H1 (cell line): ENCODE results near the gene PLA2G4E. TPM values are rescaled to one million over a fixed set of nuclear protein-coding genes. Genes with fewer than 3 reads are reported as not detected.

Experiments used
- CTCF ChIA-PET: fragments of 300-600 bp; sonication (Branson Sonifier 250); formaldehyde crosslinking; loops from one replicate; lab custom pipeline; 2021; ENCODE audit not compliant: partially characterized antibody; lab: Charles Lee
- POLR2A ChIA-PET: fragments of 300-600 bp; sonication (Branson Sonifier 250); formaldehyde crosslinking; loops from one replicate; lab custom pipeline; 2021; ENCODE audit warnings: inconsistent platforms; ENCODE audit not compliant: partially characterized antibody; lab: Charles Lee
- DNase-seq, 2 experiments: peaks; one replicate each; pipeline versions ENCODE4 v3.0.0 to v3.0.0-alpha.2; 2010 to 2022; ENCODE audit warnings: low spot score in 2 of 2, low read depth in 1 of 2, mixed read lengths in 1 of 2
- FAIRE-seq: peaks from 2 replicates; lab custom pipeline; 2011; peaks lifted over from hg19 to GRCh38; lab: Jason Lieb, UNC
- H2AFZ ChIP-seq: 2 replicates; pipeline ENCODE4 v1.8.1; 2012; ENCODE audit warnings: low read length, inconsistent platforms
- H2AK5ac ChIP-seq: 2 replicates; pipeline ENCODE4 v1.6.1; 2013; ENCODE audit warnings: low read depth, low read length
- H2BK120ac ChIP-seq: replicated peaks from 2 replicates; pipeline ENCODE3; 2013; ENCODE audit warnings: low read depth, low read length, inconsistent platforms
- H2BK12ac ChIP-seq: 2 replicates; pipeline ENCODE4 v1.6.1; 2013; ENCODE audit warnings: low read depth, low read length
- H2BK15ac ChIP-seq: 2 replicates; pipeline ENCODE4 v1.6.1; 2013; ENCODE audit warnings: low read length
- H2BK20ac ChIP-seq: 2 replicates; pipeline ENCODE4 v1.6.1; 2013; ENCODE audit warnings: low read length
- H2BK5ac ChIP-seq: 2 replicates; pipeline ENCODE4 v1.6.1; 2013; ENCODE audit warnings: low read depth, low read length
- H3K14ac ChIP-seq: 2 replicates; pipeline ENCODE4 v1.6.1; 2013; ENCODE audit warnings: inconsistent platforms; ENCODE audit not compliant: insufficient read length
- H3K18ac ChIP-seq: 2 replicates; pipeline ENCODE4 v1.6.1; 2013; ENCODE audit warnings: low read length; ENCODE audit errors: extremely low read depth
- H3K23ac ChIP-seq: 2 replicates; pipeline ENCODE4 v1.6.1; 2013; ENCODE audit warnings: inconsistent platforms; ENCODE audit not compliant: insufficient read length
- H3K23me2 ChIP-seq: 2 replicates; pipeline ENCODE4 v1.6.1; 2013; ENCODE audit warnings: low read depth, low read length
- H3K27ac ChIP-seq: 2 replicates; pipeline ENCODE4 v1.6.1; 2011; ENCODE audit warnings: low read depth, low read length, inconsistent platforms
- H3K27me3 ChIP-seq, 4 experiments: replicated peaks in 1 of 4; 1 replicate in 1 of 4; 2 replicates in 3 of 4; pipeline versions ENCODE4 v1.6.1 to v1.8.1; 2011 to 2013; ENCODE audit warnings: low read length in 3 of 4, mild to moderate bottlenecking in 3 of 4, inconsistent platforms in 2 of 4, mixed read lengths in 2 of 4, moderate library complexity in 1 of 4; ENCODE audit not compliant: control insufficient read depth in 3 of 4, insufficient read depth in 3 of 4; ENCODE audit errors: extremely low read depth in 1 of 4
- H3K36me3 ChIP-seq, 4 experiments: 2 replicates each; pipeline versions ENCODE4 v1.6.1 to v1.8.1; 2011 to 2013; ENCODE audit warnings: mild to moderate bottlenecking in 4 of 4, low read length in 3 of 4, moderate library complexity in 2 of 4, control low read depth in 1 of 4, inconsistent platforms in 1 of 4; ENCODE audit not compliant: insufficient read depth in 4 of 4, control insufficient read depth in 2 of 4
- H3K4ac ChIP-seq: replicated peaks from 2 replicates; pipeline ENCODE3; 2013; ENCODE audit warnings: low read length, low read depth, mixed read lengths, inconsistent platforms; ENCODE audit not compliant: insufficient read length
- H3K4me1 ChIP-seq, 4 experiments: replicated peaks in 1 of 4; 1 replicate in 1 of 4; 2 replicates in 3 of 4; pipeline versions ENCODE4 v1.6.1 to v1.8.1; 2011 to 2013; ENCODE audit warnings: low read length in 3 of 4, inconsistent platforms in 2 of 4, mixed read lengths in 1 of 4; ENCODE audit not compliant: insufficient read depth in 4 of 4, control insufficient read depth in 3 of 4
- H3K4me2 ChIP-seq, 2 experiments: 2 replicates each; pipeline versions ENCODE4 v1.6.1 to v1.8.1; 2011 to 2013; ENCODE audit warnings: low read depth in 2 of 2, low read length in 2 of 2, control low read depth in 1 of 2, inconsistent platforms in 1 of 2, mild to moderate bottlenecking in 1 of 2; ENCODE audit not compliant: insufficient read depth in 1 of 2
- H3K4me3 ChIP-seq, 4 experiments: fragments of 200-600, 300-600 bp in 1 of 4; sonication (generic), shearing (Covaris generic), sonication (Bioruptor Twin) in 1 of 4; 2 replicates each; pipeline versions ENCODE4 v1.5.1 to v1.8.1; 2011 to 2016; ENCODE audit warnings: low read length in 4 of 4, low read depth in 3 of 4, control low read depth in 2 of 4, inconsistent platforms in 2 of 4, mild to moderate bottlenecking in 2 of 4, mixed read lengths in 1 of 4, moderate library complexity in 1 of 4; ENCODE audit not compliant: insufficient read depth in 2 of 4; ENCODE audit errors: extremely low read depth in 1 of 4
- H3K56ac ChIP-seq: replicated peaks from 2 replicates; pipeline ENCODE3; 2013; ENCODE audit warnings: low read depth, mild to moderate bottlenecking, mixed read lengths, low read length, inconsistent platforms; ENCODE audit not compliant: insufficient read length
- H3K79me1 ChIP-seq: 2 replicates; pipeline ENCODE4 v1.6.1; 2013; ENCODE audit warnings: low read depth, low read length, control low read depth
- H3K79me2 ChIP-seq, 2 experiments: 2 replicates each; pipeline versions ENCODE4 v1.6.1 to v1.8.1; 2012 to 2013; ENCODE audit warnings: low read length in 2 of 2, mild to moderate bottlenecking in 2 of 2, inconsistent platforms in 1 of 2; ENCODE audit not compliant: insufficient read depth in 2 of 2, control insufficient read depth in 1 of 2
- H3K9ac ChIP-seq, 4 experiments: replicated peaks in 1 of 4; 1 replicate in 1 of 4; 2 replicates in 3 of 4; pipeline versions ENCODE4 v1.6.1 to v1.8.1; 2011 to 2013; ENCODE audit warnings: low read depth in 3 of 4, low read length in 3 of 4, control low read depth in 2 of 4, mild to moderate bottlenecking in 2 of 4, moderate library complexity in 2 of 4, inconsistent platforms in 1 of 4; ENCODE audit errors: extremely low read depth in 1 of 4
- H3K9me3 ChIP-seq, 2 experiments: 2 replicates each; pipeline versions ENCODE4 v1.6.1 to v1.8.1; 2012 to 2013; ENCODE audit warnings: mild to moderate bottlenecking in 2 of 2, moderate library complexity in 2 of 2, control low read depth in 1 of 2, inconsistent platforms in 1 of 2, low read depth in 1 of 2, low read length in 1 of 2, mixed read lengths in 1 of 2; ENCODE audit not compliant: insufficient read depth in 2 of 2
- H4K20me1 ChIP-seq, 2 experiments: replicated peaks in 1 of 2; 2 replicates each; pipeline versions ENCODE3 to v1.8.1; 2011 to 2013; ENCODE audit warnings: inconsistent platforms in 2 of 2, low read length in 2 of 2, mild to moderate bottlenecking in 1 of 2; ENCODE audit not compliant: insufficient read depth in 2 of 2, control insufficient read depth in 1 of 2
- H4K5ac ChIP-seq: 2 replicates; pipeline ENCODE4 v1.6.1; 2013; ENCODE audit warnings: low read length, low read depth, mixed read lengths, inconsistent platforms; ENCODE audit not compliant: insufficient read length
- H4K8ac ChIP-seq: 2 replicates; pipeline ENCODE4 v1.8.0; 2013; ENCODE audit warnings: mild to moderate bottlenecking, moderate library complexity, low read length, inconsistent platforms; ENCODE audit not compliant: insufficient read depth; ENCODE audit errors: extremely low read depth
- H4K91ac ChIP-seq: replicated peaks from 2 replicates; pipeline ENCODE3; 2013; ENCODE audit warnings: low read length, mixed read lengths, inconsistent platforms; ENCODE audit not compliant: insufficient read length
- ASH2L ChIP-seq: fragments of 200-600, 300-600 bp; sonication (generic); IDR thresholded peaks from one replicate; pipeline ENCODE4 v1.7.1; 2017; ENCODE audit warnings: low read length
- CHD1 ChIP-seq: IDR thresholded peaks from 2 replicates; pipeline ENCODE4 v1.6.1; 2012; ENCODE audit warnings: low read depth, low read length, improper control_type of control experiment
- GABPA ChIP-seq: IDR thresholded peaks from 2 replicates; pipeline ENCODE4 v1.6.1; 2011; ENCODE audit warnings: mild to moderate bottlenecking, low read length, moderate library complexity, borderline replicate concordance; ENCODE audit not compliant: insufficient read depth
- HDAC2 ChIP-seq, 2 experiments: fragments of 300-600 bp in 1 of 2; sonication (generic) in 1 of 2; IDR thresholded peaks; 2 replicates each; pipeline ENCODE4 v1.6.1; 2011 to 2012; ENCODE audit warnings: low read depth in 2 of 2, low read length in 2 of 2, mild to moderate bottlenecking in 2 of 2, moderate library complexity in 2 of 2, borderline replicate concordance in 1 of 2, inconsistent platforms in 1 of 2
- JUN ChIP-seq: IDR thresholded peaks from 2 replicates; pipeline ENCODE4 v1.6.1; 2011; ENCODE audit warnings: low read depth, mild to moderate bottlenecking, improper control_type of control experiment, low read length
- MAFK ChIP-seq: IDR thresholded peaks from 2 replicates; pipeline ENCODE4 v1.6.1; 2012; ENCODE audit warnings: low read depth, mild to moderate bottlenecking, improper control_type of control experiment, low read length
- POLR2AphosphoS5 ChIP-seq: IDR thresholded peaks from 2 replicates; pipeline ENCODE4 v1.6.1; 2011; ENCODE audit warnings: low read depth, low read length
- POU5F1 ChIP-seq: IDR thresholded peaks from 2 replicates; pipeline ENCODE4 v1.6.1; 2011; ENCODE audit warnings: low read depth, mild to moderate bottlenecking, low read length, moderate library complexity
- SIN3A ChIP-seq, 2 experiments: IDR thresholded peaks in 1 of 2; conservative IDR thresholded peaks in 1 of 2; 2 replicates each; pipeline ENCODE4 v1.6.1; 2011 to 2012; ENCODE audit warnings: low read length in 2 of 2, improper control_type of control experiment in 1 of 2, low read depth in 1 of 2, mild to moderate bottlenecking in 1 of 2
- SRF ChIP-seq: IDR thresholded peaks from 2 replicates; pipeline ENCODE4 v1.6.1; 2011; ENCODE audit warnings: mild to moderate bottlenecking, low read depth, low read length, moderate library complexity
- WGBS, 2 experiments: shearing (Covaris generic) in 1 of 2; methylation state at CpG; one replicate each; pipeline versions ENCODE4 v1.1.6 to v1.1.7; 2013 to 2015; ENCODE audit warnings: low lambda C conversion rate in 2 of 2, mixed read lengths in 2 of 2, inconsistent platforms in 1 of 2, low coverage in 1 of 2, missing lambda C conversion rate in 1 of 2; ENCODE audit not compliant: insufficient replicate concordance in 2 of 2, insufficient coverage in 1 of 2, insufficient read length in 1 of 2; ENCODE audit errors: extremely low coverage in 1 of 2, missing lambda C conversion rate in 1 of 2; 5-methylcytosine and 5-hydroxymethylcytosine counted together
- polyA plus RNA-seq, 7 experiments: library from polyadenylated mRNA; depleted of rRNA in 3 of 7; stranded (reverse) in 5 of 7; unstranded in 2 of 7; fragments of >200 nt in 5 of 7; fragments of 200-250 nt in 2 of 7; gene quantifications; 1 replicate in 5 of 7; 2 replicates in 1 of 7; 4 replicates in 1 of 7; pipeline versions ENCODE4 v1.2.1 to v1.2.3, GENCODE V29; 2011 to 2013; ENCODE audit warnings: missing spikeins in 2 of 7, mixed read lengths in 2 of 7
- total RNA-seq: library from RNA; stranded (reverse); fragmentation: NEBNext Ultra II Directional; extraction: Animal tissue kit (Norgen Biotek cat#: 25700); gene quantifications from 2 replicates; pipeline ENCODE4 v1.2.1, GENCODE V29; 2021
- TF ChIP-seq, protein P1 (sequence below): IDR thresholded peaks from 2 replicates; pipeline ENCODE4 v1.6.1; 2012; ENCODE audit warnings: inconsistent platforms
- TF ChIP-seq, protein P2 (sequence below): IDR thresholded peaks from 2 replicates; pipeline ENCODE4 v1.6.1; 2011; ENCODE audit warnings: low read length, improper control_type of control experiment

Gene PLA2G4E
- total and polyA plus RNA-seq, 2 of the 8 experiments (the other 6 are each of a cell fraction or from before 2014, with no cell fraction given): 0.03 TPM; not detected in 1

DNA sequence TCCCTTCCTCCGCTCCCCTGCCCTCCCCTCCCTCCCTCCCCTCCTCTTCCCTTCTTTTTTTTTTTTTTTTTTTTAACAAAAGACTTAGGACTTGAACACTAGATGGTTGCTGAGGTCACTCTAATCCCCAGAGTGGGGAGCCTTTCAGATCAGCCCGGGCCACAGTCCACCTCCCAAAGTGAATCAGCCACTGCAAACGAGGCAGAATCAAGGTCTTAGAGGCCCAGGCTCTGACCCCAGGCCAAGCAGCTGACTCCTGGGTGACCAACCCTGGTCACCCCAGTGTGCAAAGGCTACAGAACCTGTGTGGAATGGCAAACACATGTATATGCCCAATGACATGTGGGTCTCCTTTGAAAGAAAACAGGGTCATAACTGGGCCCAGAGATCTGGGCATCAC is 30.2 kb downstream of the PLA2G4E start:
- peaks cover 0 to 5% (median 1%) of the 10 kb centered on the region in 4 experiments; a peak in 4 of 7 replicates for H3K4me1 ChIP-seq
- no peaks in the 10 kb centered on the region for H3K79me2 ChIP-seq
- no peak overlapping the region for H3K18ac ChIP-seq
- 80% methylated on average over 1 of the region's 3 CpGs; no CpG with 5 or more reads in 1 of the 2 experiments for WGBS, 2 experiments
- no peak overlapping the region for H2AK5ac ChIP-seq
- no peaks in the 10 kb centered on the region for H3K9me3 ChIP-seq
- no peaks in the 10 kb centered on the region for H4K20me1 ChIP-seq
- no peaks in the 10 kb centered on the region for H3K27me3 ChIP-seq
- ChIA-PET POLR2A (interaction anchor here (1.5 to 3.1 kb wide), 2 partner anchors 19 to 70 kb away, joined by 3 to 14 read pairs; partner anchors contain the start of gene EHD4), CTCF (interaction anchor here (1.3 to 16.4 kb wide), 14 partner anchors 10 to 151 kb away, joined by 4 to 252 read pairs (median 30); no protein-coding TSS in a partner anchor)
- no peak for DNase-seq
- H2BK12ac ChIP-seq: no peak overlapping the region; the same call in 1 of the 2 replicates
- H2BK120ac ChIP-seq: no peak overlapping the region
- H3K4me3 ChIP-seq: no peak overlapping the region
- no peaks in the 10 kb centered on the region for H3K23me2 ChIP-seq
- H4K5ac ChIP-seq: no peak overlapping the region
- no peak overlapping the region; the same call in 1 of the 2 replicates for H2AFZ ChIP-seq
- no peak overlapping the region for H2BK5ac ChIP-seq
- H3K23ac ChIP-seq: no peak overlapping the region
- H4K91ac ChIP-seq: no peak overlapping the region
- H3K14ac ChIP-seq: no peak overlapping the region
- no peak for FAIRE-seq
- no peak overlapping the region for H3K4ac ChIP-seq
- no peak overlapping the region for H3K4me2 ChIP-seq
- no peak overlapping the region for H3K9ac ChIP-seq
- H3K36me3 ChIP-seq: no peaks in the 10 kb centered on the region
- no peak overlapping the region for H3K27ac ChIP-seq
- no peaks in the 10 kb centered on the region for H3K79me1 ChIP-seq
- H3K56ac ChIP-seq: no peak overlapping the region
- no peak overlapping the region for H2BK20ac ChIP-seq
- no peak overlapping the region for H2BK15ac ChIP-seq
- peak overlapping the region; percentile 58; the same call in 1 of the 2 replicates for H4K8ac ChIP-seq
- TF ChIP-seq SIN3A (conservative IDR thresholded peaks at IDR 0.05 in 1 of 2, IDR thresholded peaks at IDR 0.05 in 1 of 2; ENCODE audit: low read depth in 1 of 2, low read length in 2 of 2) (no peak), JUN (no peak), GABPA (no peak), CHD1 (no peak), SRF (no peak), POLR2AphosphoS5 (no peak), POU5F1 (no peak), HDAC2 (IDR thresholded peaks at IDR 0.05; ENCODE audit: borderline replicate concordance in 1 of 2, low read depth in 2 of 2, low read length in 2 of 2) (no peak), ASH2L (no peak), MAFK (no peak)
- TF ChIP-seq, protein P1, sequence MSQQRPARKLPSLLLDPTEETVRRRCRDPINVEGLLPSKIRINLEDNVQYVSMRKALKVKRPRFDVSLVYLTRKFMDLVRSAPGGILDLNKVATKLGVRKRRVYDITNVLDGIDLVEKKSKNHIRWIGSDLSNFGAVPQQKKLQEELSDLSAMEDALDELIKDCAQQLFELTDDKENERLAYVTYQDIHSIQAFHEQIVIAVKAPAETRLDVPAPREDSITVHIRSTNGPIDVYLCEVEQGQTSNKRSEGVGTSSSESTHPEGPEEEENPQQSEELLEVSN: no peak
- TF ChIP-seq, protein P2, sequence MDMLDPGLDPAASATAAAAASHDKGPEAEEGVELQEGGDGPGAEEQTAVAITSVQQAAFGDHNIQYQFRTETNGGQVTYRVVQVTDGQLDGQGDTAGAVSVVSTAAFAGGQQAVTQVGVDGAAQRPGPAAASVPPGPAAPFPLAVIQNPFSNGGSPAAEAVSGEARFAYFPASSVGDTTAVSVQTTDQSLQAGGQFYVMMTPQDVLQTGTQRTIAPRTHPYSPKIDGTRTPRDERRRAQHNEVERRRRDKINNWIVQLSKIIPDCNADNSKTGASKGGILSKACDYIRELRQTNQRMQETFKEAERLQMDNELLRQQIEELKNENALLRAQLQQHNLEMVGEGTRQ: no peak
